Body of pancreas (tissue), 4 donors: Measurements from ENCODE around the gene RGS6.

Experiments used
- POLR2A ChIP-seq, 3 donors: fragments of 450-650 bp; IDR thresholded peaks; one replicate each; pipeline ENCODE4 v1.6.1; 2016; ENCODE audit warnings: antibody characterized with exemption in 3 of 3, mild to moderate bottlenecking in 2 of 3
- TF ChIP-seq, protein P1 (sequence below), 7 experiments: fragments of 450-650 bp in 4 of 7; fragments of 200-600 bp in 3 of 7; sonication (generic) in 3 of 7; IDR thresholded peaks; one replicate each; pipeline ENCODE4 v1.5.1; 2016 to 2019; ENCODE audit warnings: antibody characterized with exemption in 7 of 7

- TF ChIP-seq POLR2A (IDR thresholded peaks at IDR 0.05): no peak
- TF ChIP-seq, protein P1, sequence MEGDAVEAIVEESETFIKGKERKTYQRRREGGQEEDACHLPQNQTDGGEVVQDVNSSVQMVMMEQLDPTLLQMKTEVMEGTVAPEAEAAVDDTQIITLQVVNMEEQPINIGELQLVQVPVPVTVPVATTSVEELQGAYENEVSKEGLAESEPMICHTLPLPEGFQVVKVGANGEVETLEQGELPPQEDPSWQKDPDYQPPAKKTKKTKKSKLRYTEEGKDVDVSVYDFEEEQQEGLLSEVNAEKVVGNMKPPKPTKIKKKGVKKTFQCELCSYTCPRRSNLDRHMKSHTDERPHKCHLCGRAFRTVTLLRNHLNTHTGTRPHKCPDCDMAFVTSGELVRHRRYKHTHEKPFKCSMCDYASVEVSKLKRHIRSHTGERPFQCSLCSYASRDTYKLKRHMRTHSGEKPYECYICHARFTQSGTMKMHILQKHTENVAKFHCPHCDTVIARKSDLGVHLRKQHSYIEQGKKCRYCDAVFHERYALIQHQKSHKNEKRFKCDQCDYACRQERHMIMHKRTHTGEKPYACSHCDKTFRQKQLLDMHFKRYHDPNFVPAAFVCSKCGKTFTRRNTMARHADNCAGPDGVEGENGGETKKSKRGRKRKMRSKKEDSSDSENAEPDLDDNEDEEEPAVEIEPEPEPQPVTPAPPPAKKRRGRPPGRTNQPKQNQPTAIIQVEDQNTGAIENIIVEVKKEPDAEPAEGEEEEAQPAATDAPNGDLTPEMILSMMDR (IDR thresholded peaks at IDR 0.05): no peak
Measured at GRCh38 chr14:71942904-71943694, 10.9 kb downstream of the RGS6 start.
